IPS-11a (cell line): ENCODE measurements around the gene ANKS1B.
"Not testable (repeated sequence)": the region's sequence is repeated elsewhere in the genome, so short reads cannot be mapped to it uniquely, and the experiment has no call there.

Source experiments
- H3K4me3 ChIP-seq: one replicate; pipeline ENCODE4 v1.5.1; 2013; ENCODE audit warnings: low read depth, low read length, control low read depth

ANKS1B gene

DNA sequence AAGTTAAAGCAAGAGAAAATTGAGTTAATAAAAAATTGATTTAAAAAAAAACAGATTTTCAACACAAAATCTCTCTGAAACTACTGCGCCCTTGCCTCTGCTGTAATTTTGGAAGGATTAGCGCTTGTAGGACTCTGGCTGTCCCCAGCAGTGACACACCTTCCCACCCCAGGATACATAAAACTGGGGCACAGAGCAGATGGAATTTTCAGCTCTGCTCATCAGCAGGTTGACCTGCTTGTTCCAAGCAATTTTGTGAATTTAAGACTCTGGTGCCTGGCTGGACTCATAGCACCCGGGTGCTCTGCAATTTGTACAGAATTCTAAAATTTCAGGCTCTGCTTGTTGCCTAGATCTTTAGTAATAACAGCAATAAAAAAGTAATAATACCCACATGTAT, 595.0 kb downstream of the ANKS1B start:
- no peak overlapping the region for H3K4me3 ChIP-seq

DNA sequence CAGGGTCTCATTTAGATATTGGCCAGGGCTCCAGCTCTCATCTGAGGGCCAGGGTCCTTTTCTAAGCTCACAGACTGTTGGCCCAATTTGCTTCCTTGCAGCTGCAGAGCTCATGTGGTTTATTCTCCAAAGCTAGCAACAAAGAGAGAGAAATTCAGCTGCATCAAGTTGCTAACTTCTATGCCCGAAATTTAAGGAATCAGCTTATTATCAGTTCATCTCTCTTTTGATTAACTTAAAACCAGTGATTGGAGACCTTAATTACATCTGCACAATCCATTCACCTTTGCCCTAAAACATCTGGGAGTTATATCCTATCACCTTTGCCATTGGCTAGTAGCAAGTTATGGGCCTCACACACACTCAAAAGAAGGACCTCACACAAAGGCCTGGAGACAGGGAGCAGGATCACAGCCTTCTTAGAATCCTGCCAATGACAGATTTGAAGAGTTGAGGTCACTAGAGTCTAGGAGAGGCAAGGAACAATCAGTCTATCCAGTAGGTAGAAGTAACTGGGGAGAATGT, 596.0 kb downstream of the ANKS1B start:
- H3K4me3 ChIP-seq, result no peak overlapping the region

DNA sequence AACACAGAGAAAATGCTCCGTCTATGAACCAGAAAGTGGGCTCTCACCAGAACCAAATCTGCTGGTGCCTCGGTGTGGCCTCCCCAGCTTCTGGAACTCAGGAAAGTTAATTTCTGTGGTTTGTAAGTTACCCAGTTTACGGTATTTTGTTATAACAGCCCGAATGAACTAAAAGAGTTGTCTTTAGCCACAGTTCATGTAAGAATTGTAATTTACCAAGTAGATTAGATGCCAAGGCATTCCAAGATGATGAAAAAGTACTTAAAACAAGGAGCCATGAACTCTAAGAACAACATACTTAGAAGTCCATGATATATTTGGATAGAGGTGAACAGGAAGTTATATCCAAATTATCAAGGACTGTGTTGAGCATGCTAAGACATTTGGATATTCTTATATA, 597.1 kb downstream of the ANKS1B start:
- H3K4me3 ChIP-seq, result no peak overlapping the region

DNA sequence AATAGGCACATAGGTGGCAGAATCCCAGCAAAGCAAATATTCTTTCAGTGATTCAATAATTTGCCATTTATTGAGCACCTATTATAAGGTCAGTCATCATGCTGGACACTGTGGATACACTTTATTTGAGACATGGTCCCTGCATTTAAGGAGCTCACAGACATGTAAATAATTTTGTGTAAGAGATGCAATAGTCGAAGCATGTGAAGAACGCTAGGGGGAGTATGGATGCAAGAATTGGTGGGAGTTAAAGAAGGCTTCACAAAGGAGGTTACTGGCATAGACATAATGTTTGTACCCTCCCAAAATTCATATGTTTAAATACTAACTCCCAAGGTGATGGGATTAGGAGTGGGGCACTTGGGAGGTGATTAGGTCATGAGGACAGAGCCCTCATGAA, 597.8 kb downstream of the ANKS1B start:
- no peak overlapping the region for H3K4me3 ChIP-seq

DNA sequence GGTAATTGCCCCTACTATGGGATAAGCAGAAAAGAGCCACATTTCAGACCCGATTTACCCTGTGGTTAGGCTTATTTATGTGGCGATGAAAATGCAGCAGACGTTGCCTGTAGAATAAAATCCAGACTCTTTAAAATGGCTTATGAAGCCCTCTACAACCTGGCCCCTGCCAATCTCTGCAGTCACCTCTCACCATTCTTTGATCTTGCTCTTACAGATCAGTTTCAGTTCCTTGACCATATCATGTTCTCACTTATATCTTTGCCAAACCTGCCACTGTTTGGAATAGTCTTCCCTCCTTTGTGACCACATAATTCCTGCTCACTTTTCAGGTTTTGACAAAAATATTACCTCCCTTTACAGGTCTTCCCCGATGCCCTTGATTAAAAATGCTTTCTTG, 601.5 kb downstream of the ANKS1B start:
- no peak overlapping the region for H3K4me3 ChIP-seq

DNA sequence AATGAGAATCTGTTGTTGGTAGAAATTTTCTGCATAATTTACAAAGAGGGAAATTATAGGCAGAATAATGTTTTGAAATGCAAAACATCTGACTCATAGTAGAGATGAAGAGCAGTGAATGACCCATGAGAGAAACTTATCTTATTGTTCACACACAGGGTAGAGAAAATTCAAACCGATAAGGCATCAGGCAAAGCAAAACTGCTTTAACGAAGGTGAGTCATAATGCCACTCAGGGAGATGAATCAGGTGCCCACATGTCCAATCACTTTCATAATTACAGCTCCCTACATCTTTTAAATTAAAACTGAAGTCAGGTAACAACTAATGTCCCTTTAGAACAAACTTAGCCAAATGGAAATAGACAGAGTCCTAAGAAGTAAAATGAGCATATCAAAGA, 602.7 kb downstream of the ANKS1B start:
- no peak overlapping the region for H3K4me3 ChIP-seq

DNA sequence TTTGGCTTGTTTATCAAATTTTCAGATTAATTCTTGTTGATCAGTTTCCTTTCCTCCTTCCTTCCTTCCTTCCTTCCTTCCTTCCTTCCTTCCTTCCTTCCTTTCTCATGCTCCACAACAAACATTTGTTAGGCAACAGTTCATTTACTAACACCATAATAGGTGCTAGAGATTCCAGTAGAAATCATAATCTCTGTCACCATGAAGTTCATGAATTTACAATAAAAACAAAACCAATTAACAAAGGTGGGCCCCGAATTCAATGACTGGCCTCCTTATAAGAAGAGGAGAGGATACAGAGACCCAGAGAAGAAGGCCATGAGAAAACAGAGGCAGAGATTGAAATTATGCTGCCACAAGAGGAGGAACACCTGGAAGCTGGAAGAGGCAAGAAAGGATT, 604.0 kb downstream of the ANKS1B start:
- no peak overlapping the region for H3K4me3 ChIP-seq

DNA sequence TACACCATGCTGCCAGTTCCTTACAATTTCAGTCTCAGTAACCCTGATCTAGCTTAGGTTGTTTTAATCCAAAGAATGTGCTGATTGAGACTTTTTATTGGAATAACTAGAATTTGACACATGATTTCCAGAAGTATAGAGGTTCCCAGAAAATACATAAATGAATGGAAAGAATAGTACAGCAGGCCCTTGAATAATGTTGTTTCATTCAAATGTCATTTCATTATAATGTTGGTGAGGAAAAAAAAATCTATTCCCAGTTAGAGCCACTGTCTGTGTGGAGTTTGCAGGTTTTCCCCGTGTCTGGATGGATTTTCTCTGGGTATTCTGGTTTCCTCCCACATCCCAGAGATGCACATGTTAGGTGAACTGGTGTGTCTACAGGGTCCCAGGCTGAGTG, 610.7 kb downstream of the ANKS1B start:
- no peak overlapping the region for H3K4me3 ChIP-seq

DNA sequence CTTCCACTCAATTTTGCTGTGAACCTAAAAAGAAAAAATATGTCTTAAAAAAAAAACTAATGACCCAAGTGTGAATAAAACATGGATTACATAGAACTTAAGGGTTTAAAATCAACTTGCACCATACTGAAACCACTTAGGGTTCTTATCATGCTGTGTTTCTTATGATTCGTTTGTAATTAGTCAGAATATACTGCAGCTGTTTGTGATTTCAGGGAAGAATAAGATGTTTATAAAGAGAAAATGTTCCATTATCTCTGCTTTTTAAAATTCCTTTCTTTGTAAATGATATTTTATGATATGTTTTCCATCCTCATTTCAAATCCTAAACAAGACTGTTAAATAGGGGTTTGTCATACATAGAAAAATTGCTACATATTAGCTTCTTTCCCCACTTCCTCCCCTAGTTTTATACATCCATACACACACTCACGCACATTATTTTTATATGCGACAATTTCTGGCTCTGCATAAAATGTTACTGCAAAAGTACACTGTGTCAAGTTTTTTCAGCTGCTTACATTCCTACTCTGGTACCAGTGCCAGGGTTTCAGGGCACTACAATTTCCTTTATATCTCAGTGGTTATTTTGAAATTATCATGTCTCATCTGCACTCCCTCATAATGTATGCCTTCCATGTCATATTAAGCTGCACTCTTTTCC, 612.3 kb downstream of the ANKS1B start:
- H3K4me3 ChIP-seq, result no peak overlapping the region

DNA sequence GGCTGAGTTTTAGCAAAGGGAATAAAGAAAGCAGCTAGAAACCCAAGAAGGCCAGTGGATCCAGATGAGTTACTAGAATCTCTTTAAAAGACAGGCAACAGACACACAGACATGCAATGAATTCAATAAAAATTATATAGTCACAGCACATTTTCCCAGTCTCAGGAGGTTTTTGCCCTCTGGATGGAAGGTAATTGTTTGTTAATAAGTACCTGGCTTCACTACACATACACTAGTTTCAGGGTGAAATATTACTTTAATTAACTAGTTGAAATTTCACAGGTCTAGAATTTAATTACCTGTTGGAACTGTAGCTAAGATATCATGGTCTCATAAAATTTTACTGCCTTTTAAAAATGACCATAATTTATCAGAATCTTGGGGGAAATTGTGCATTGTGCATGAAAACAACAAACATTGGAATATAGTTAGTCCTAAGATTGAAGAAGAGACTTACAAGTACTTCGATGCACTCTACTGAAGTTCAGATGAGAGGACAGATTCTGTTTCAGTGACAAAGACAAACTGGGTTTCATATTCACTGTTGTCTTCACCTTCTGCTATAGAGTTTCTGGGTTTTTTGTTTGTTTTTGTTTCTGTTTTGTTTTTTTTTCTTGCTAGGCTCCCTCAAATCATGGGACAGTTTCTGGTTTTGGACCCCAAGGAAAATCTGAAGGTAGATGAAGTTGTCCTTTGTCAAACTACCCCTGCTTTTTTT, 614.2 kb downstream of the ANKS1B start:
- H3K4me3 ChIP-seq, result no peak overlapping the region

DNA sequence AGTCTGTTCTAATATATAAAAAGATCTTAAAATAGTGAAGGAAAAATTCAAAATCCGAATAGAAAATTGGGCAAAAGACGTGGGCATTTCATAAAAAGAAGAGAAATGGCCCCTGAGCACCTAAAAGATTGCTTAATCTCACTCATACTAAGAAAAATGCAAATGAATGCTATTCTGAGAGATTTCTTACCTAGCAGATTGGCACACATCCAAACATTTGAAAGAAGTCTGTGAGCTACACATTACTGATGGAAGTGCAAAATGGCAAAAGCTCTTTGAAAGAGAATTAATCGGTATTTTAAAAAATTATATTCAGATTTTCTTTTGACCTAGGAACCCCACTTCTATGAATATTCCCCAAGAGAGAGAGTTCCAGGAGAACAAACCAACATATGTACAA, 617.6 kb downstream of the ANKS1B start:
- no peak overlapping the region for H3K4me3 ChIP-seq

DNA sequence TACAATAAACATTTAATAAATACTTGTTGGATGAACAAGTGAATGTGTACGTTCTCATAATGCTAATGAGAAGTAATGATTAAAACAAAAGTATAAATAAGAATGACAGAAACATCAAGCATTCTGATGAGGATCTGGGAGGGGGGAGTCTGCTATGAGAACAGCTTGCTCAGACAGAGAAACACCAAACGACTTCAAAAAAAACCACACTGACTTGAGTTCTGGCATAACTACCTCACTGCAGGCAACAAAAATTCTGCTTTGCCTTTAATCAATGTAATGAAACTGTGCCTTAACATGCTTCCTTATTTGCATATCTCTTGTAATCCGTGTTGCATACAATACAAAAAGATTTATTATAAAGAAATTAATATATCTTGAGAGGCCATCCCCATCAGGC, 632.5 kb downstream of the ANKS1B start:
- H3K4me3 ChIP-seq, result no peak overlapping the region

DNA sequence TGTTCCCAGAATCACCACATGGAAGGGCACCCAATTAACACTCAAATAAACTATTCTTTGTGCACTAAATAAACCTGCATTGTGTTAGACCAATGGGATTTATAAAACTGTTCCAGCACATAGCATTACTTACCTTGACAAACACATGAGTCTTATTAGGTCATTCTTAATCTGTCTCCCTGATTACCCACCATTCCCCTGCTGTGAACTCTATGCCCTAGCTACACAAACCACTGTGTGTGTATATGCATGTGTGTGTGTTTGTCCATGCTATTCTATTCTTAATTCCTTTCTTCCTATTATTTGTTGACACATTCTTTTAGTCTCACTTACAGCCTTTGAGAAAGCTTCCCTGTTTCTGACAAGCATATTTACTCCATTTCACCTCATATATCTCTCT, 640.8 kb downstream of the ANKS1B start:
- no peak overlapping the region for H3K4me3 ChIP-seq

DNA sequence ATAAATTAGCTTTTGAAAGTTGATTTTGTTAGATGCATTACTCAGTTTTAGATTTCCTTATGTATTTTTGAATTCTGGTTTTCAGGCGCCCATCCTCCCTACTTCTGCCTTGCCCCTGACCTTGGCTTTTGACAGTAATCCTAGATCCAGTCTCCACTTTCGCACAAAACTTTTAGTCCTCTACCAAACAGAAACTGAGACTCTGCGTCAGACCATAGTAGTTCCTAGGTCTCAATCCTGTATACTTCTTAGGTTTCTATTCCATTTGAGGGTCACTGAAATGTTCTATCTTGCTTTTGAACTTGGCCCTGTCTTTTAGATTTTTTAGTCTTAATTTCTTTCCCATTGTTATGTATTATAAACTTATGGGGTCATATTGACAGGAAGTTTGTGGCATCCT, 645.1 kb downstream of the ANKS1B start:
- H3K4me3 ChIP-seq, result no peak overlapping the region

DNA sequence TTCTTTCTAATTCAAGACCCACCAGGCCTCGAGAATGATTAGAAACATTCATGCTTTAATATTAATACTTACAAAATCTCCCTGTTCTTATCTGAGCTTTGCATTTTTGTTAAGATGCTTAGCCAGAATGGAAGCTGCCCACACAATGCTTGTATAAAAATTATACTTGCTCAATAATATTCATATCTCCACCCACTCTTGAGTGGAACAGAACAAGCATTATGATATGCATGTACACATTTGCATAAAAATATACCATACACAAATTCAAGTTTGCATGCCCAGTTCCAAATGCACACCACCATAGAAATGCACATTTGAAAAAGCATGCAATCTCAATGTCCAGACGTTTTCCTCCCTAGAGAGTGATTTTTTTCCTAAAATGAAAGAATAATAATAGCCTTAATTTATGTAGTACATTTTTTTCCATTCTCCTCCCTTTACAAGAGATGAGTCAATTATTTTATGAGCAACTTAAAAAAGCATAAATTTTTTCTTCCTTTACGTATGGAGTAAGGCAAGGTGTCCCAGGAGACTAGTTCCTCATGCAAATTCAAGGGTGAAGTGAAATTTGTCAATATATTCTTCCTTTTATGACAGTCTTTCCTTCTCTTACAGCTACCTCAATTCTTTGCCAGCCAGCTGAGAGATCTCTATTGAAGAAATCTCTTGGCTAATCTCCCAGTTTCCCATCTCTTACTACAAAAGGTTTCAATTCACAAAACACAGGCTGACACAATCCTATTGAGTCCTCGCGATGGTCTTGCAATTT, 650.3 kb downstream of the ANKS1B start:
- no peak overlapping the region for H3K4me3 ChIP-seq

DNA sequence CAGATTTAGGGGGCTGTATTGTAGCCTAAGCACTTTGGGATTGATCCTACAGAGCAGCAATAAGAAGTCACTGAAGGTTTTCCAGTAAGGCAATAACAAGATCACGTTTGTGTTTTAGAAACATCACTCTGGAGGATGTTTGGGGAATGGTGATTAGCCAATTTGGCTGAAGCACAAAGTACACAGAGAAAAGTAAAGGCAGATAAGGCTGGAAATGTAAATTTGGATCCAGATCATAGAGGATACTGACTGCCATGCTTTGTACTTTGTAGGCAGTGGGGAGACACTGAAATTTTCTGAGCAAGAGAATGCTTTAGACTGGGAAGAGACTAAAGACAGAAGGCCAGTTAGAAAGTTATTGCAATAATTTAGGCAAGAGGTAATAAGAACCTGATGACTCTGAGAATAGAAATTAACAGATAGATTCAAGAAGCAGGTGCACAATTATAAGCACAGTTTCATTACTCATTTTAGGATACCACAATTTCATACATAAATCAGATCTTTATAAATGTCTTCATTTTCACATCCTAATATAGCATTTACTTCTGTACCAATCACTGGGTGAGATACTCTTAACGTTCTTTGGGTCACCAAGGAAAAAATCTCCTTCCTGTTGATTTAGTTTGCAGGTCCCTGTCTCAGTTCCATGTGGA, 651.7 kb downstream of the ANKS1B start:
- no peak overlapping the region for H3K4me3 ChIP-seq

DNA sequence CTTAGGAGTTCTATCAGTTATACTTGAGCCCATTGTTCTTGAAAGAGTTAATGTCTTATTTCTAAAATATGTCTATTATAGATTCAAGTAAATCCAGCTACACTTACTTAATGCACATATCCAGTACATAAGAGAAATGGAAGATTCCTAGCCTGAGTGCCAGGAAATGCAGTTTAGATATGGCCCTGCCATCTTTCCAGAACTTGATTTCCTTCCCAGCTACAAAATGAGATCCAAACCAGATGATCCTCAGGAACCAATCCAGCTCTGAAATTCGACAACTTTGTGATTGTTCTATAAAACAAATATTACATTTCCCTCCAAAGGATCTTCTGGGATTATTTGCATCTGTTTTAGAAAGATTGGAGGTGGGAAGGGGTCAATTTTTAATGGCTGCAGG, 654.5 kb downstream of the ANKS1B start:
- H3K4me3 ChIP-seq, result no peak overlapping the region

DNA sequence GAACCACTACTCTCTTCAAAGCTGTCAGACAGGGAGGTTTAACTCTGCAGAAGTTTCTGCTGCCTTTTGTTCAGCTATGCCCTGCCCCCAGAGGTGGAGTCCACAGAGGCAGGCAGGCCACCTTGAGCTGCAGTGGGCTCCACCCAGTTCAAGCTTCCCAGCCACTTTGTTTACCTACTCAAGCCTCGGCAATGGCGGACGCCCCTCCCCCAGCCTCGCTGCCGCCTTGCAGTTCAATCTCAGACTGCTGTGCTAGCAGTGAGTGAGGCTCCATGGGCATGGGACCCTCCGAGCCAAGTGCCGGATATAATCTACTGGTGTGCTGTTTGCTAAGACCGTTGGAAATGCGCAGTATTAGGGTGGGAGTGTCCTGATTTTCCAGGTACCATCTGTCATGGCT, 663.5 kb downstream of the ANKS1B start:
- H3K4me3 ChIP-seq, result not testable (repeated sequence)

DNA sequence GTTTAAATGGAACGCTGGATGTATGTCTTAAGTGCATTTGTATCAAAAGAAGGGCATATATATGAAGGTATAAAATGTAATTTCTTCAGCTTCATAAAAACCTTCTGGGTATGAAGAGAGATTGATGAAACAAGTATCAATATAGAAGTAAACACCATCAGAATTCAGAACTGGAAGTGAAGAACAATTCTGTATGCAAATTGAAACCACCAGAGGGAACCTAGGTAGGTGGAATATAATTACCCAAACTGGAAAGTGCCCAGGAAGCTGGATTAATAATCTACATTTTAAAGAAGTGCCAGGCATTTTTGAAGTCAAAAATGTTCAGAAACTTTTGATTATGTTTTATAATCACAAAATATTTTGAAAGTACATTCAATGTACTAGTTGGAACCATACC, 673.4 kb downstream of the ANKS1B start:
- no peak overlapping the region for H3K4me3 ChIP-seq

DNA sequence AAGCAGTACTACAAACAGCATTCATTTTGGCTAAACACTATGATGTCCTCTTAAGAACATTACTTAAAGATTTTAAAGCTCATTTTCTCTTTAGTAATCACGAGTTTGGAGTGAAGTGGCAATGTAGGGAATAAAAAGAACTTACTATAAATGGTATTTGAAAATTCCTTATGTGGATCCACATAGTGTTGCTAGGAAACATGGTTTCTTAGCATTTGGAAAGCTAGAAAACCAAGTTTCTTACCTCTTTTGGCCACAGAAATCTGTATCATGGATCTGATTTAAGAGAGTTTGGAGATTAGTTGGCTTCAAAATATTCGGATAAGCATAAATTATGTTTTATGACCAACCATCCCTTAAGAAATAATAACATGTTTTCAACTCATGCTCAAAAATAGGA, 674.9 kb downstream of the ANKS1B start:
- no peak overlapping the region for H3K4me3 ChIP-seq

DNA sequence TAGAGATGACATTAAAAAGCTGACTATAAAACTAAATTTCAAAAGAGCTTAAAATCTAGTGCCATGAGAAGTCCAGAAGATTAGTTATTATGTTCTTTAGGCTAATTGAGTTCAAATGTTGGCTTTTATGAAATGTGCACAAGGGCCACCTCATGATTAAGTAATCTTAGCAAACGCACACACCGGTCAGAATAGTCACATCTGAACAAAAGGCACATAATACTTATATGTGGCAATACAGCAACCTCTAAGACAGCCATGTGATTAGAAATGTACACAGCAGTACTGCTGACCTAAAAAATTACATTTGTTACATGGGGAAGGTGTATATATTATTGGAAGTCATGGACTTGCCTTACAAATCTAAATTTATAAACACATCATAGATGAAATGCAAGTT, 681.9 kb downstream of the ANKS1B start:
- no peak overlapping the region for H3K4me3 ChIP-seq
